ENCODE results near the gene PTCH2.
A peak's percentile ranks its signal among the peaks of the same experiment; 100 is the strongest.
"Not testable (repeated sequence)": the region's sequence is repeated elsewhere in the genome, so short reads cannot be mapped to it uniquely, and the experiment has no call there.

Gene PTCH2

GRCh38 chr1:44801491-44802305, 41.4 kb downstream of the PTCH2 start:
- DNase-seq (ENCODE audit: low spot score) = no peak

GRCh38 chr1:44799770-44800584, 43.1 kb downstream of the PTCH2 start, which contains the start of gene PLK3:
Gene PLK3 (plus strand): TSS chr1:44800377. CDS start chr1:44800464, 87 bp downstream.
- DNase-seq (ENCODE audit: low spot score) = peak; percentile 91

GRCh38 chr1:44798481-44799365, 44.3 kb downstream of the PTCH2 start:
- DNase-seq (ENCODE audit: low spot score) = no peak

GRCh38 chr1:44797886-44798285, 45.2 kb downstream of the PTCH2 start:
- DNase-seq (ENCODE audit: low spot score) = not testable (repeated sequence)

GRCh38 chr1:44792736-44793502, 50.1 kb downstream of the PTCH2 start:
- no peak for DNase-seq (ENCODE audit: low spot score)

GRCh38 chr1:44790968-44791801, 51.9 kb downstream of the PTCH2 start:
- no peak for DNase-seq (ENCODE audit: low spot score)

- no peak for DNase-seq (ENCODE audit: low spot score)
Measured at GRCh38 chr1:44788120-44788860, 54.8 kb downstream of the PTCH2 start, which contains the start of gene BEST4. Gene BEST4 (minus strand): TSS chr1:44788170. CDS start chr1:44787705, 465 bp downstream.

- no peak for DNase-seq (ENCODE audit: low spot score)
Measured at GRCh38 chr1:44787506-44787905, 55.5 kb downstream of the PTCH2 start.

GRCh38 chr1:44786841-44787426, 56.1 kb downstream of the PTCH2 start:
- no peak for DNase-seq (ENCODE audit: low spot score)

- peak; percentile 84 for DNase-seq (ENCODE audit: low spot score)
Measured at GRCh38 chr1:44786138-44786840, 56.8 kb downstream of the PTCH2 start.

- DNase-seq (ENCODE audit: low spot score) = no peak
Measured at GRCh38 chr1:44785501-44786137, 57.4 kb downstream of the PTCH2 start.

- DNase-seq (ENCODE audit: low spot score) = no peak
Measured at GRCh38 chr1:44785029-44785380, 58.0 kb downstream of the PTCH2 start.

GRCh38 chr1:44784094-44785028, 58.7 kb downstream of the PTCH2 start:
- DNase-seq (ENCODE audit: low spot score) = peak; percentile 61

GRCh38 chr1:44783697-44784093, 59.4 kb downstream of the PTCH2 start:
- no peak for DNase-seq (ENCODE audit: low spot score)

- DNase-seq (ENCODE audit: low spot score) = no peak
Measured at GRCh38 chr1:44780583-44781121, 62.4 kb downstream of the PTCH2 start.

GRCh38 chr1:44778705-44779576, 64.1 kb downstream of the PTCH2 start:
- no peak for DNase-seq (ENCODE audit: low spot score)
